HG03025 (cell line): ENCODE results near the gene ZNF429.
"Not testable (repeated sequence)": the region's sequence is repeated elsewhere in the genome, so short reads cannot be mapped to it uniquely, and the experiment has no call there.

Experiments
- ATAC-seq: cut with Tn5 transposase; IDR thresholded peaks from one replicate; pipeline ENCODE4 v1.9.1; 2021; ENCODE audit warnings: mild to moderate bottlenecking, moderate library complexity; ENCODE audit not compliant: unreplicated experiment, low FRiP score

The ZNF429 gene

GRCh38 chr19:21512609-21513008, 7.2 kb downstream of the ZNF429 start:
- not testable (repeated sequence) for ATAC-seq

- no peak for ATAC-seq
These were observed 8.2 kb downstream of the ZNF429 start for GRCh38 chr19:21513651-21514050.

GRCh38 chr19:21519488-21519887, 14.1 kb downstream of the ZNF429 start:
- no peak for ATAC-seq

- no peak for ATAC-seq
These were observed 27.5 kb downstream of the ZNF429 start for GRCh38 chr19:21532904-21533303.

- not testable (repeated sequence) for ATAC-seq
These were observed 31.4 kb downstream of the ZNF429 start for GRCh38 chr19:21536741-21537290.

GRCh38 chr19:21559444-21559843, 54.0 kb downstream of the ZNF429 start:
- no peak for ATAC-seq

GRCh38 chr19:21564406-21564805, 59.0 kb downstream of the ZNF429 start:
- ATAC-seq, result no peak

- ATAC-seq, result no peak
These were observed 60.7 kb downstream of the ZNF429 start for GRCh38 chr19:21566073-21566472.

GRCh38 chr19:21567806-21568205, 62.4 kb downstream of the ZNF429 start:
- not testable (repeated sequence) for ATAC-seq

GRCh38 chr19:21568816-21569493, 63.6 kb downstream of the ZNF429 start:
- ATAC-seq, result no peak

- no peak for ATAC-seq
These were observed 64.1 kb downstream of the ZNF429 start for GRCh38 chr19:21569494-21569865.

- no peak for ATAC-seq
These were observed 65.9 kb downstream of the ZNF429 start for GRCh38 chr19:21571316-21571715.

GRCh38 chr19:21574607-21575006, 69.2 kb downstream of the ZNF429 start:
- no peak for ATAC-seq

- ATAC-seq, result no peak
These were observed 71.1 kb downstream of the ZNF429 start for GRCh38 chr19:21576481-21576880.

- no peak for ATAC-seq
These were observed 74.7 kb downstream of the ZNF429 start for GRCh38 chr19:21580101-21580500.

- no peak for ATAC-seq
These were observed 75.4 kb downstream of the ZNF429 start for GRCh38 chr19:21580818-21581217.

- no peak for ATAC-seq
These were observed 76.3 kb downstream of the ZNF429 start for GRCh38 chr19:21581646-21582240.

- no peak for ATAC-seq
These were observed 79.1 kb downstream of the ZNF429 start for GRCh38 chr19:21584537-21584936.

- no peak for ATAC-seq
These were observed 80.0 kb downstream of the ZNF429 start for GRCh38 chr19:21585281-21585890.

GRCh38 chr19:21586311-21587116, 81.1 kb downstream of the ZNF429 start:
- ATAC-seq, result no peak

- ATAC-seq, result no peak
These were observed 81.7 kb downstream of the ZNF429 start for GRCh38 chr19:21587117-21587461.
